ENCODE data around the gene IGSF8.

IGSF8 gene

GRCh38 chr1:160087118-160087662 lies 11.2 kb downstream of the IGSF8 start:
- no peak overlapping the region for H3K4me2 ChIP-seq (ENCODE audit: low read length)
- H3K9ac ChIP-seq (ENCODE audit: low read length), result no peak overlapping the region
- H3K27me3 ChIP-seq (ENCODE audit: low read depth, low read length), result no peaks in the 10 kb centered on the region
- H3K9me3 ChIP-seq (ENCODE audit: insufficient read depth, low read length), result no peaks in the 10 kb centered on the region
- H4K20me1 ChIP-seq (ENCODE audit: insufficient read depth, low read length), result no peaks in the 10 kb centered on the region
- H3K4me3 ChIP-seq (ENCODE audit: low read length), result no peak overlapping the region
- H3K36me3 ChIP-seq (replicated peaks; ENCODE audit: low read depth, low read length), result no peaks in the 10 kb centered on the region
- no peaks in the 10 kb centered on the region for H3K4me1 ChIP-seq (ENCODE audit: low read length)
- TF ChIP-seq CTCF (IDR thresholded peaks at IDR 0.05; ENCODE audit: low read depth, low read length) (no peak), EZH2phosphoT487 (IDR thresholded peaks at IDR 0.05; ENCODE audit: low read depth) (no peak)
- H3K27ac ChIP-seq (ENCODE audit: low read length), result no peak overlapping the region
- H3K79me2 ChIP-seq (ENCODE audit: low read length), result no peaks in the 10 kb centered on the region
- no peak overlapping the region for H2AFZ ChIP-seq (ENCODE audit: low read depth, low read length)

- no peak overlapping the region for H3K4me3 ChIP-seq (ENCODE audit: low read length)
- no peak overlapping the region for H3K4me2 ChIP-seq (ENCODE audit: low read length)
- H3K27ac ChIP-seq (ENCODE audit: low read length), result no peak overlapping the region
- no peaks in the 10 kb centered on the region for H4K20me1 ChIP-seq (ENCODE audit: insufficient read depth, low read length)
- H3K79me2 ChIP-seq (ENCODE audit: low read length), result no peaks in the 10 kb centered on the region
- H3K27me3 ChIP-seq (ENCODE audit: low read depth, low read length), result peaks cover 4% of the 10 kb centered on the region; the same call in 1 of the 2 replicates
- no peak overlapping the region for H2AFZ ChIP-seq (ENCODE audit: low read depth, low read length)
- H3K9me3 ChIP-seq (ENCODE audit: insufficient read depth, low read length), result no peaks in the 10 kb centered on the region
- TF ChIP-seq EZH2phosphoT487 (IDR thresholded peaks at IDR 0.05; ENCODE audit: low read depth) (no peak), CTCF (IDR thresholded peaks at IDR 0.05; ENCODE audit: low read depth, low read length) (no peak)
- no peaks in the 10 kb centered on the region for H3K36me3 ChIP-seq (replicated peaks; ENCODE audit: low read depth, low read length)
- H3K9ac ChIP-seq (ENCODE audit: low read length), result no peak overlapping the region
- H3K4me1 ChIP-seq (ENCODE audit: low read length), result no peaks in the 10 kb centered on the region
Observed at GRCh38 chr1:160086456-160086892, 11.9 kb downstream of the IGSF8 start.

- no peak overlapping the region for H3K4me3 ChIP-seq (ENCODE audit: low read length)
- H3K79me2 ChIP-seq (ENCODE audit: low read length), result no peaks in the 10 kb centered on the region
- no peak overlapping the region for H3K27ac ChIP-seq (ENCODE audit: low read length)
- no peaks in the 10 kb centered on the region for H3K4me1 ChIP-seq (ENCODE audit: low read length)
- no peak overlapping the region for H3K4me2 ChIP-seq (ENCODE audit: low read length)
- no peaks in the 10 kb centered on the region for H4K20me1 ChIP-seq (ENCODE audit: insufficient read depth, low read length)
- no peaks in the 10 kb centered on the region for H3K9me3 ChIP-seq (ENCODE audit: insufficient read depth, low read length)
- TF ChIP-seq EZH2phosphoT487 (IDR thresholded peaks at IDR 0.05; ENCODE audit: low read depth), result no peak
- TF ChIP-seq CTCF (IDR thresholded peaks at IDR 0.05; ENCODE audit: low read depth, low read length), result peak; percentile 95
- peaks cover 10% of the 10 kb centered on the region for H3K27me3 ChIP-seq (ENCODE audit: low read depth, low read length)
- H2AFZ ChIP-seq (ENCODE audit: low read depth, low read length), result no peak overlapping the region
- no peaks in the 10 kb centered on the region for H3K36me3 ChIP-seq (replicated peaks; ENCODE audit: low read depth, low read length)
- H3K9ac ChIP-seq (ENCODE audit: low read length), result no peak overlapping the region
Observed at GRCh38 chr1:160085686-160086455, 12.5 kb downstream of the IGSF8 start.

- Histone ChIP-seq H4K20me1 (ENCODE audit: insufficient read depth, low read length) (no peaks in the 10 kb centered on the region), H3K79me2 (ENCODE audit: low read length) (no peaks in the 10 kb centered on the region), H3K9ac (ENCODE audit: low read length) (no peak overlapping the region), H3K4me1 (ENCODE audit: low read length) (no peaks in the 10 kb centered on the region), H3K4me2 (ENCODE audit: low read length) (no peak overlapping the region), H3K9me3 (ENCODE audit: insufficient read depth, low read length) (no peaks in the 10 kb centered on the region), H3K27me3 (ENCODE audit: low read depth, low read length) (peaks cover 21% of the 10 kb centered on the region), H3K36me3 (replicated peaks; ENCODE audit: low read depth, low read length) (no peaks in the 10 kb centered on the region), H3K4me3 (ENCODE audit: low read length) (no peak overlapping the region), H3K27ac (ENCODE audit: low read length) (no peak overlapping the region), H2AFZ (ENCODE audit: low read depth, low read length) (no peak overlapping the region)
- no peak for TF ChIP-seq CTCF (IDR thresholded peaks at IDR 0.05; ENCODE audit: low read depth, low read length)
- TF ChIP-seq EZH2phosphoT487 (IDR thresholded peaks at IDR 0.05; ENCODE audit: low read depth), result no peak
Observed at GRCh38 chr1:160084771-160085321, 13.6 kb downstream of the IGSF8 start.
